ENCODE results near the gene RANBP3. TPM values are rescaled to one million over a fixed set of nuclear protein-coding genes. Genes with fewer than 3 reads are reported as not detected.
"Not testable (repeated sequence)": the region's sequence is repeated elsewhere in the genome, so short reads cannot be mapped to it uniquely, and the experiment has no call there.

Gene RANBP3
- total RNA-seq, 1 donor from 2014 or later = 49.6 TPM

DNA sequence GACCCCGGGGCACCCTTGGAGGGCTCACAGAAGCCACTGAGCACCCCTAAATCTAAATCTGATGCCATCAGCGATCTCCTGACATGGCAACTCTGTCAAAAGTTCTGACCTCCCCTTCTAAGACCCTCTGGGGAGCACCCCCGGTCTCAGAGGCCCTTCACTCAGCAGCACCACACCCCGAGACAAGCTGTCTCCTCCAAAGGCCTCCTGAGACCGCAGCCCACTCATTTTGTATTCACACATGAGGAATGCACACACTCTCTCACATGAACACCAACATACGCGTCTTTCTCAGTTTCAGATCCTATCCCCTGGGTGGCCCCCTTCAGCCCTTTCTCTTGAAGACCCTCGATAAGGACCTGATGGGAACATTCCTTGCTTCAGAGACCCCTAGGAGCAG is 77.0 kb downstream of the RANBP3 start:
- no peak for ATAC-seq

DNA sequence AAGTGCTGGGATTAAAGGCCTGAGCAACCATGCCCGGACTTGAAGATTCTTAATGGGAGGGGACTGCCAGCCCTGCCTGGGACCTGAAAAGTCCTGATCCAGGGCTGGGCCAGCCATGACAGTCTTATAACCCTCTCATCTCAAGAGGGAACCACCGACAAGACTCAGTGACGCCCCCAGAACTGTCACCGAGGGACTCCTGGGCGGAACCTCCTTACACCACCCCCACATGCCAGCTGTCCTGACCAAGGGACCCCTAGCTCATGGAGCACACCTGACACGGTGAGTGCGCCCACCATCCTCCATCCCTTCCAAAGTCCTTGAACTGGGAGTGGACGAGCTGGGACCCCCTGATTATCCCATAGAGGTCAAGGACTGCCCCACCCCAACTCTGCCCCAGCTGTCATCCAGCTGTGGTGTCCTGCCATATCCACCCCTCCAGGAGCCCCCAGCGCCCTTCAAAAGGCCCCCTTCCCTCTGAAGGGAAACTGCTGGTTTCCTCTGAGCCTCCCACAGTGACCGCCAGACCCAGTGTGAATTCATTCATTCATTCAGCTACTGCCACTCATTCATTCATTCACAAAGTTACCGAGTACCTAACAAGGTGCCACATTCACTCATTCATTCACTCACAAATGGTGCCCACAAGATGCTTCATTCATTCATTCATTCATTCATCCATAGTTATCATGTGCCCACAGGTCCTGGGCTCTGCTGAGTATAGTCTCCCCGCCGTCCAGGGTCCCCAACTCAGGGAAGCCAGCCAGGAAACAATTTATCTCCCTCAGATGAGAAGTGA is 78.0 kb downstream of the RANBP3 start:
- ATAC-seq = no peak

GRCh38 chr19:5897189-5897969 is 80.6 kb downstream of the RANBP3 start:
- ATAC-seq = no peak

GRCh38 chr19:5896365-5897076 is 81.4 kb downstream of the RANBP3 start:
- no peak for ATAC-seq

- no peak for ATAC-seq
Measured at GRCh38 chr19:5895890-5896289, 82.0 kb downstream of the RANBP3 start.

DNA sequence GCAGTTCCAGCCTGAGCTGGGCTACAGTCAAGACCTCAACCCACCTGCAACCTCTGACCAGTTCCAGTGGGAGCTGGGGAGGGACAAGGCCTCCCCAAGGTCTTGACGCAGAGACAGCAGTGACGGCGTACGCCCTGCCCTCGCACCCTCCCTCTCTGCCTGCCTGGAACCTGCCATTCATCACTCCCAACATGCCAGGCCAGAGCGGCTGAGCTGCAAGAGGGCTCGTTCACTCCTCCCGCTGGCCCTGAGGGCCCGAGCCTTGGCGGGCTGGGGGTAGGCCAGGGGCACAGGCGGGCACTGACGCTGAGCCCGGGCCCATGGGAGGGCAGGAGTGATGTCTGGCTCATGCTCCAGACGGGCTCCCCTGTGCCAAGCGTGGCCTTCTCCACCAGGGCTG is 82.5 kb downstream of the RANBP3 start:
- no peak for ATAC-seq

DNA sequence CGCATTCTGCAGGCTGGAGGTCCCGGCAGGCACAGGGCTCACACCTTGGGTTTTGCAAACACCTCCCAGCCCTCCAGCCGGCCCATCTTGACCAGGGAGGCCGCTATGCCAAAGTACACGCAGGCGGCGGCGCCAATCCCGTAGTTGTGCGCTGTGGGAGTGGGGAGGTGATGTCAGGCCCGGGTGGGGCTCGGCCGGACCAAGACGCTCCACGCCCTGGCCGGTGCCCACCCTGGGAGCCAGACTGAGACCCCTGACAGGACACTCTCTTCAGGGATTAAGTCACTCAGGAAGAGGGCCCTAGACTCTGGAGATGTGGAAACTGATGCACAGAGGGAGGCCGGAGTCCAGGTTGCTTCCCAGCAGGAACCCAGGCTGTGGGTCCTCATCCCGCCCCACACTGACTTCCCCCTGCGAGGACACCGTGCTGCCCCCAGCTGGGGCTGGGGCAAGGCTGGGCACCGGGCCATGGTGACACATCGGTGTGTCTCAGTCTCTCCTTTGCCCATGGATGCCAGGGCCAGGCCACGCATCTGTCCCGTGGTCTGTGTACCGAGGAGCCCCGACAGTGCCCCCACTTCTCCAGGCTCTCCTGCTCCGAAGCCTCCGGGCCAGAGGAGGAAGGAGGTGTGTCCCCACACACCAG is 83.1 kb downstream of the RANBP3 start:
- no peak for ATAC-seq

- peak; percentile 27 for ATAC-seq
Measured at GRCh38 chr19:5893907-5894703, 83.8 kb downstream of the RANBP3 start.

DNA sequence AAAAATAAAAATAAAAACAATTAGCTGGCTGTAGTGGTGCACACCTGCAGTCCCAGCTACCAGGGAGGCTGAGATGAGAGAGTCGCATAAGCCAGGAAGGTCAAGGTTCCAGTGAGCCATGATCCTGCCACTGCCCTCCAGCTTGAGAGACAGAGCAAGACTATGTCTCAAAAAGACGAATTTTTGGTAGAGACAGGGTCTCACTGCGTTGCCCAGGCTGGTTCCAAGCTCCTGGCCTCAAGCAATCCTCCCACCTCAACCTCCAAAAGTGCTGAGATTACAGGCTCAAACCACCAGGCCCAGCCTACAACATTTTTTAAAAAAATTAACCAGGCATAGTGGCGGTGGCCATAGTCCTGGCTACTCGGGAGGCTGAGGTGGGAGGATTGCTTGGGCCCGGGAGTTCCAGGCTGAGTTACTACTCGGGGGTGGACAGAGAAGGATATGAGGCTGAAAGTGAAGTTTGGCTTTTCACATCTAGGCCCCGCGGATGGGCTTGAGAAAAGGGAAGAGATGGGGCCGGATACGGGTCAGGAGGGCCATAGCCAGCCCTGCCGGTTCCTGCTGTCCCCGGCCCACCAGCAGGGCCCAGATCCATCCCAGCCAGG is 84.5 kb downstream of the RANBP3 start:
- ATAC-seq = no peak

- no peak for ATAC-seq
Measured at GRCh38 chr19:5892772-5893275, 85.1 kb downstream of the RANBP3 start.

- ATAC-seq = peak; percentile 45
Measured at GRCh38 chr19:5891938-5892771, 85.8 kb downstream of the RANBP3 start.

- ATAC-seq = peak; percentile 1
Measured at GRCh38 chr19:5891572-5891937, 86.4 kb downstream of the RANBP3 start.

DNA sequence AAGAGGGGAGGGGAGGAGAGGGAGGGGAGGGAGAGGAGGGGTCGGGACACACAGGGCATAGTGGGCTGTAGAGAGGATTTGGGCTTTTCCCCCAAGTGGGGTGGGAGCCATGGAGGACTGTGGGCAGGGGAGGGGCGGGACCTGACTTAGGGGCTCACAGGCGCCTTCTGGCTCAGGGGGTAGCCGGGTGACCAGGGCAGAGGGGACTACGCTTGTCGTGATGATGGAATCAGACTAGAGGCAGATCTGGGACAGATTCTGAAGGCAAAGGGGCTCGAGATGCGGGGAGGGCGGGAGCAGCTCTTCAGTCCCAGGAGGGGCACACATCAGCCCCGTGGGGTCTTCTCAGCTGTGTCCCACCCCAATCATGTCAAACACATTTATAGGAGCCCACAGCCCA is 87.8 kb downstream of the RANBP3 start:
- ATAC-seq = peak; percentile 1

DNA sequence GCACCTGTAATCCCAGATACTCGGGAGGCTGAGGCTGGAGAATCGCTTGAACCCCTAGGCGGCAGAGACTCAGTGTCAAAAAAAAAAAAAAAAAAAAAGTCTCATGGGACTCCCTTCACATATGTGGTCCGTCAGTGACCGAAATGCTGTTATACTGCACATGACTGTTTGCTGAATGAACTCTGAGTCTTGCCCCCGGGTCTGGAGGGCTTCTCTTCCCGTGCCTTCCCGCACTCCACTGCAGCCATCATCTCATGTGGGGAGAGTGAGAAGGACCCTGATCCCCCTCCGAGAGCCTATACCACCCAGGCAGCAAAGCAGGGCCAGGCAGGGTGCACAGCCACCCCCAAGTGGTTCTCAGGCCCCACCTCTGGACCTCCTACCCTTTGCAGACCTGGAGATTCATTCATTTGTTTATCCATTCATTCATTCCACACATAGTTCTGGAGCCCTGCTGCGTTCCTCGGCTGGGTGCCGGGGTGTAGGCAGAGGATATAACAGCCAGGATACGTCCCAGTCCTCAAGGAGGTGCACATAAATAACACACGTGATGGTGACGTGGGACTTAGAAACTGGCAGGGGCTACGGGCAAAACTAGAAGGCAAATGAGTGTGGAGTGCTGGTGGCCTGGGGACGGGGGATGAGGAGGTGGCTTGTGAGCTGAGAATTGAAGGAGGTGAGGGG is 88.5 kb downstream of the RANBP3 start:
- ATAC-seq = no peak

DNA sequence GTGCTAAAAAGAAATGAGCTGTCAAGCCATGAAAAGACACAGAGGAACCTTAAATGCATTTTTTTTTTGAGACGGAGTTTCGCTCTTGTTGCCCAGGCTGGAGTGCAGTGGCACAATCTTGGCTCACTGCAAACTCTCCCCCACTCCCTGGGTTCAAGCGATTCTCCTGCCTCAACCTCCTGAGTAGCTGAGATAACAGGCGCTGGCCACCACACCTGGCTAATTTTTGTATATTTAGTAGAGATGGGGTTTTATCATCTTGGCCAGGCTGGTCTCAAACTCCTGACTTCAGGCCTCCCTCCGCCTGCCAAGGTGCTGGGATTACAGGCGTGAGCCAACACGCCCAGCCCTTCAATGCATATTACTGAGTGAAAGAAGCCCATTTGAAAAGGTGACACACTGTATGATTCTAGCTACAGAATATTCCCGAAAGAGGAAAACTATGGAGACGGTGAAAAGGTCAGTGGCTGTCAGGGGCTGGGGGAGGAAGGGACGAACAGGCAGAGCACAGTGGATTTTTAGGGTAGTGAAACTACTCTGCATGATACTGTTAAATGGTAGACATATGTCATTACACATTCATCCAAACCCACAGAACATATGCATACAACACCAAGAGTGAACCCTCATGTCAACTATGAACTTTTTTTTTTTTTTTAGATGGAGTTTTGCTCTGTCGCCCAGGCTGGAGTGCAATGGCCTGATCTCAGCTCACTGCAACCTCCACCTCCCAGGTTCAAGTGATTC is 93.7 kb downstream of the RANBP3 start:
- not testable (repeated sequence) for ATAC-seq

- not testable (repeated sequence) for ATAC-seq
Measured at GRCh38 chr19:5883157-5883873, 94.6 kb downstream of the RANBP3 start.

DNA sequence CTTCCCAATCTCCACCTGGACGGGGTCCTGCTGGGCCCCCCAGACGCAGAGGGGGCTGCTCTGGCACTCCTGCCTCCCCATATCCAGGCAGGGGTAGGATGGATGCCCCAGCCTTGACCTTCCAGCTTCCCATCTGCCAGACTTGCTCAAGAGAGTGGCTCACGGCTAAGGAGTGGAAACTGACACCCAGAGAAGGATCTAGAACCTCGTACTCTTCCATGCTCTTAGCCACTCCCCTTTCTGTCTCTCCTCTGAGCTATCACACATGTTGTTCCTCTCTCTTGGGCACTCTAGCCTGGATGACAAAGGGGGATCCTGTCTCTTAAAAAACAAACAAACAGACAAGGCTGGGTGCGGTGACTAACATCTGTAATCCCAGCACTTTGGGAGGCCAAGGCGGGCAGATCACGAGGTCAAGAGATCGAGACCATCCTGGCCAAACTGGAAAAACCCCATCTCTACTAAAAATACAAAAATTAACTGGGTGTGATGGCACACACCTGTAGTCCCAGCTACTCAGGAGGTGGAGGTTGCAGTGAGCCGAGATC is 95.4 kb downstream of the RANBP3 start:
- peak; percentile 78 for ATAC-seq

All from esophagus mucosa (tissue), 1 donor.